Left forelimb (tissue), 1 donor: ENCODE data around the gene IGSF22.
"Not testable (repeated sequence)": the region's sequence is repeated elsewhere in the genome, so short reads cannot be mapped to it uniquely, and the experiment has no call there.

ENCODE experiments used
- DNase-seq: peaks from one replicate; pipeline ENCODE4 v3.0.0-alpha.2; 2018; ENCODE audit warnings: low spot score

IGSF22 gene

DNA sequence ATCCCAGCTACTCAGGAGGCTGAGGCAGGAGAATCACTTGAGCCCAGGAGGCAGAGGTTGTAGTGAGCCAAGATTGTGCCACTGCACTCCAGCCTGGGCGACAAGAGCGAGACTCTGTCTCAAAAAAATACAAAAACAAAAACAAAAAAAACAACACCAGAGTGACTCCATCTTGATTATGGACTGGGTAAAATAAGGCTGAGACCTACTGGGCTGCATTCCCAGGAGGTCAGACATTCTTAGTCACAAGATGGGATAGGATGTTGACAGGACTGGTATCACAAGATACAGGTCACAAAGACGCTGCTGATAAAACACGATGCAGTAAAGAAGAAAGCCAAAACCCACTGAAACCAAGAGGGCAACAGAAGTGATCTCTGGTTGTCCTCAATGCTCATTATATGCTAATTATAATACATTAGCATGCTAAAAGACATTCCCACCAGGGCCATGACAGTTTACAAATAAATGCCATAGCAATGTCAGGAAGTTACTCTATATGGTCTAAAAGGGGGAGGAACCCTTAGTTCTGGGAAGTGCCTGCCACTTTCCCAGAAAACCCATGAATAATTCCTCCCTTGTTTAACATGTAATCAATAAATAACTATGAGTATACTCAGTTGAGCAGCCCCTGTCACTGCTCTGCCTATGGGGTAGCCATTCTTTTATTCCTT, 34.4 kb downstream of the IGSF22 start:
- DNase-seq: not testable (repeated sequence)

DNA sequence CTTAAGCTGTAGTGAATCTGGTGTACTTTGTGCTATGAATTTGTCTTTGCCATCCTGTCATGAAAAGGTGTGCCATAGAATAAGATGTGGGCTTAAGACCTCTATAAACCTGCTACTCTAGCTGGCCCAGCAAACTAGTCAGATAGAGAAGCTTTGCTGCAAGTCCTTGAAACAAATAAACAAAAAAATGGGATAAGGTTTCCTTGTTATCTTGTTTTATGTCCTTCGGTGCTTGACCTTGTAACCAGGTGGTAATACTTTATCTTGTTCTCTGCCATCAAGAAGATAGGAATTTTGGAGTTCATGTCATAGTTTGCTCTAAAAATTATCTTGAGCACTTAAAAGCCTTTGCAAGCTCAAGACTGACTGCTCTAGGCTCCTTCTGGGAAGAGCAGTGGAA, 41.7 kb downstream of the IGSF22 start:
- no peak for DNase-seq

DNA sequence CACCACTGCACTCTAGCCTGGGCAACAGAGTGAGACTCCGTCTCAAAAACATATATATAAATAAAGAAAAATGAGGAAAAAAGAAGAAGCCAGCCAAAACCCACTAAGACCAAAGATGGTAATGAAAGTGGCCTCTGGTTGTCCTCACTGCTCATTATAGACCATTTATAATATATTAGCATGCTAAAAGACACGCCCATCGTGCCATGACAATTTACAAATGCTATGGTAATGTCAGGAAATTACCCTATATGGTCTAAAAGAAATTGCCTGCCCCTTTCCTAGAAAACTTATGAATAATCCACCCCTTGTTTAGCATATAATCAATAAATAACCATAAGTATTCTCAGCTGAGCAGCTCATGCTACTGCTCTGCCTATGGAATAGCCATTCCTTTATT, 43.5 kb downstream of the IGSF22 start:
- DNase-seq: no peak

DNA sequence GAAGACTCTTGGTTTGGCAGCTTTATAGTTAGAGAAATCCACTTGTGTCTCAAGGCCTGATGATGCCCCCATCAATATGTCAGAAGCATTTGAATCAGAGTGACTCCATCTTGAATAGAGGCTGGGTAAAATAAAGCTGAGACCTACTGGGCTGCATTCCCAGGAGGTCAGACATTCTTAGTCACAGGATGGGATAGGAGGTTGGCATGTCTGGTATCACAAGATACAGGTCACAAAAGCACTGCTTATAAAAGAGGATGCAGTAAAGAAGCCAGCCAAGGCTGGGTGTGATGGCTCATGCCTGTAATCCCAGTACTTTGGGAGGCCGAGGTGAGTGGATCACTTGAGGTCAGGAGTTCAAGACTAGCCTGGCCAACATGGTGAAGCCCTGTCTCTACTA, 44.0 kb downstream of the IGSF22 start:
- not testable (repeated sequence) for DNase-seq

DNA sequence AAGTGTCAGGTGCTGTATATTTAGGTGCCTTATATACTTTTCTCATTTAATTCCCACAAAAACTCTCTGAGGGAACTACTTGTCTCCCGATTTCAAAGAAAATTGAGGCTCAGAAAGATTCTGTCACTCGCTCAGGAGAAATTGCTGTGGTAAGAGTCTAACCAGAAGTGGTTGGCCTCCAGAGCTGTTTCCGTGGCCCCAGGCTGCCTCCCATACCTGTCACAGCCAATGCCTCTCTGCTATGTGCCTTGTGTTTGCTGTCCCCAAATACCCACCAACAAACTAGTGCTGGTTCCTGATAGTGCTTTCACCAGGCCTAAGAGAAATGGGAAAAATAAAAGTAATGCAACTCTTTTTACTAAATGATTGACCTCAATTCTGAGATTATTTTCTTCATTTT, 48.4 kb downstream of the IGSF22 start:
- DNase-seq: no peak

DNA sequence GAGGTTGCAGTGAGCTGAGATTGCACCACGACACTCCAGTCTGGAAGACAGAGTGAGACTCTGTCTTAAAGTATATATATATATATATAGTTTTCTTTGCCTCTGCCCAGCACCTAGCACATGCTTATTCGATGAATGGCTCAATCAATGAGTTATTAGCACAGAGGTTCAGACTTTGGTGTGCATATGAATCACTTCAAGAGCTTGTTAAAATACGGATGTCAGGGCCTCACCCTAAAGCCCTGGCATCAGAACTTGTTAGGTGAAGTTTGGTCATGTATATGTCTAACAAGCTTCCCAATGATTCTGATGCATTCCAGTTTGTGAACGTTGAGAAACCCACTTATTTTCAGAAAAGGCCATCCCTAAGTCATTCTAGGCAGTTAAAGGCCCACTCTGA, 49.2 kb downstream of the IGSF22 start:
- DNase-seq: no peak

DNA sequence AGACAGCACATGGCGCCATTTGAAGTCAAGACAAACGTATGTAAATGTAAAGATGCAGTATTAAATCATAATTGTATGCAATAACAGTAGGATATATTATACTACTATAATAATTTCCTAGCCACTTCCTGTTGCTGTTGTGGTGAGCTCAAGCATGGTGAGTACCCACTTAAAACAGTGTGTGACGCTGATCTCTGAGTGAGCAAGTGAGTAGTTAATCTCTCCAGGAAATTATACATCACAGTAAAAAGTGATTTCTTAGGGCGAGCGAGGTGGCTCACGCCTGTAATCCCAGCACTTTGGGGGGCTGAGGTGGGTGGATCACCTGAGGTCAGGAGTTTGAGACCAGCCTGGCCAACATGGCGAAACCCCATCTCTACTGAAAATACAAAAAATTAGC, 53.8 kb downstream of the IGSF22 start:
- not testable (repeated sequence) for DNase-seq

DNA sequence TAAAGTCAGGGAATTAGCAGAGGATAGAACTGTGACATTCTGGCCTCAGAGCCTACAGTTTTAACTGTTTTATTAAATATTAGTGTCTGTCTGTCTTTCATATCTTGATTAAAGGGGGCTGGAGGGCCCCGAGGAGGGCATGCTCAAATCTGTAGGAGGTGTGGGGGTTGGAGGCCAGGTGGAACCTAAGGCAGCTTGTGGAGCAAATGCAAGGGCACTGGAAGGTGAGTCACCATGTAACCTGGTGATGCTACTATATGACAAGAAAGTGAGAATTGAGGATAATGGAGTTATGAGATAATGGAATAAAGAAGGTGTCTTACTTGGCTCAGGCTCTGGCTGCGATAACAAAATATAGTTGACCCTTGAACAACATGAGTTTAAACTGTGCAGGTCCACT, 54.7 kb downstream of the IGSF22 start:
- no peak for DNase-seq

DNA sequence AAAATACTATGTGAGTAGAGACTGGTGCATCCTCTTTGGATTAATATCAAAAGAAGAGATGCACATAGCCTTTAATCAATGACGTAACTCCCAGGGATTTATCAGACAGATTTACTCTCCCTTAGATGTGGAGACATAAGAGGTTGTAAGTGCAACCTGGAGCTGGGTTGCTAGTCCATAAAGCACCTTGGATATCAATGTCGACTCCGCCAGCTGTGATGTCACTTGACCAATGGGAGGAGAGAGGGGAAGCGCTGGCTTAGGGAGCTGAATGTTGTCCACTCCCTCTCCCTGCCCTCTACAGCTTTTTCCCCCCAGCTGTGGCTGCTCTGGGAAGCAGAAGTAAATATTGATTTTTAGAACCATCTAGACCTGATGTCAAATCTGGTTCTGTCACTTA, 56.3 kb downstream of the IGSF22 start:
- DNase-seq: no peak

DNA sequence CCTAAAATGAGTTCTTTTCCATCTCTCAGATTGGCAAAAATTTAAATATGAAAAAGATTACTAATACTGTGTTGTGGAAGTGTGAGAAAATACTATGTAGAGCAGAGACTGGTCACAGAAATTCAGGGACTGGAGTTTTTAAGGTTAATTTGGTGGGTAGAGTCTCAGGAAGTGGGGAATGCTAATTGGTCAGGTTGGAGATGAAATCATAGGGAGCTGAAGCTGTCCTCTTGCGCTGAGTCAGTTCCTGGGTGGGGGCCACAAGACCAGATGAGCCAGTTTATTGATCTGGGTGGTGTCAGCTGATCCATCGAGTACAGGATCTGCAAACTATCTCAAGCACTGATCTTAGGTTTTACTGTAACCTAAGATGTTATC, 56.8 kb downstream of the IGSF22 start:
- no peak for DNase-seq

DNA sequence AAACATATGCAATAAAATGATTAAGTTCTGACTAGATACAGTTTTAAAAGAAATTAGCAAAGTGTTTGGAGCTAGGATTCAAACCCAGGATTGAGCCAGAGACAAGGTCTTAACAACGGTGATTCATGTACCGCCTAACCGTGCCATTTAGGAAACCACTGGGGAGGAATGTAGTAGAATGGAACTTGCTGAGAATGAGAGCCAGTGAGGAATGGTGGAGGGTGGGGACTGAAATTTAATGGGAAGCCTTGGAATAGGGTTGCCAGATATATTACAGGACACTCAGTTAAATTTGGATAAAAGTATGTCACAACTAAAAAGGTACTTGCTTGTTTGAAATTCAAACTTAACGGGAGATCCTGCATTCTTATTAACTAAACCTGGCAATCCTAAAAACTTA, 57.9 kb downstream of the IGSF22 start:
- no peak for DNase-seq

DNA sequence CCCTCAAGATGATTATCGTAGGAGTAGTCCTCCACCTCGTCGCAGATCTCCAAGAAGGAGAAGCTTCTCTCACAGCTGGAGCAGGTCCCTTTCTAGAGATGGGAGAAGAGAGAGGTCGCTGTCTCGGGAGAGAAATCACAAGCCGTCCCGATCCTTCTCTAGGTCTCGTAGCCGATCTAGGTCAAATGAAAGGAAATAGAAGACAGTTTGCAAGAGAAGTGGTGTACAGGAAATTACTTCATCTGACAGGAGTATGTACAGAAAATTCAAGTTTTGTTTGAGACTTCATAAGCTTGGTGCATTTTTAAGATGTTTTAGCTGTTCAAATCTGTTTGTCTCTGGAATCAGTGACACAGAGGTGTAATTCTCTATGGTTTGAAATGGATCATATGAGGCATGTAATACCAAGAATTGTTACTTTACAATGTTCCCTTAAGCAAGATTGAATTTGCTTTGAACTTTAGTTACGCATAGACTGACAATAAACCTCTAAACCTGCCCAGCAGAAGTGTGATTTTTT, 60.6 kb downstream of the IGSF22 start:
- not testable (repeated sequence) for DNase-seq

DNA sequence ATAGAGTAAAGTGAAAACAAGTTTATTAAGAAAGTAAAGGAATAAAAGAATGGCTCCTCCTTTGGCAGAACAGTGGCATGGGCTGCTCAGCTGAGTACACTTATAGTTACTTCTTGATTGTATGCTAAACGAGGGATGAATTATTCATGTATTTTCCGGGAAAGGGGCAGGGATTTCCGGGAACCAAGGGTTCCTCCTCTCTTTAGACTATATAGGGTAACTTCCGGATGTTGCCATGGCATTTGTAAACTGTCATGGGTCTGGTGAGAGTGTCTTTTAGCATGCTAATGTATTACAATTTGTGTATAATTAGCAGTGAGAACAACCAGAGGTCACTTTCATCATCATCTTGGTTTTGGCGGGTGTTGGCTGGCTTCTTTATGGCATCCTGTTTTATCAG, 68.3 kb downstream of the IGSF22 start:
- no peak for DNase-seq
